ENCODE results near the gene THADA. TPM values are rescaled to one million over a fixed set of nuclear protein-coding genes. Genes with fewer than 3 reads are reported as not detected.

Gene THADA
- total RNA-seq, 4 donors from 2014 or later: 31.2 to 68.8 (median 54.9) TPM

DNA sequence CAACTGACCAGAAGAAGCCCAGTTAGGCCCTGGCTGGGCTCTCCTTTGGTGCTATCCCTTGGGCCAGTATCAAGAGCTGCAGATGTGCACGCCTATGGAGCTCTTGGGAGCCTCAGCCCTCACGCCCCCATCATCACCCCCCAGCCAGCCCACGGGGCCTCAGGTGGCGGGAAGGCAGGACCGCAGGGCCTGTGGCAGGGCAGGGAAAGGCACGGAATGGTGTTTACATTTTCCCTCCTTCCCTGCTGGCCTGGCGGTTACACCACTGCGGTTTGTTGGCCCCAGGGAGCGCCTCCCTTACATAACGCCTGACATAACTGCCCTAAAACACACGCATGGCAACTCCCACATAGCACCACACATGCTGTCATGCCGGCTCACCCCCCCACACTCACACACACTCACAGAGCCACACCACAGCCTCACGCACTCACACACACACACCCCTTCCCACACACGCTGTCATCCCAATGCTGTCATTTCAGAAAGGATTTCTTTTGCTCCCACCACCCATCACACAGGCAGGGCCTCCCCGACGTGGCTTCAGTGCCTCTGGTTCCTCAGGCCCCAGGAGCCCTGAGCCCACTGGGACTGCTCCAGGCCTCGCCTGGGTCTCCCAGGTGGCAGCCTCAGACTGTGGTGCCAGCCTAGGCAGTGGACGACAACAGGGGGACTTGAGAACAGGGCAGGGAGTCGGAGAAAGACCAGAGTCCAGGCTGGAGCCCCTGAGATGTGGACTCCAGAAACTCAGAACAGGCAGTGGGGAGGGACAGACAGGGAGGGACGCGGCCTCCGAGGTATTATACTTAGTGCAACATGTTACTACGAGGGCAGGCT lies 385.2 kb downstream of the THADA start:
- no peaks in the 10 kb centered on the region for H3K27me3 ChIP-seq
- intact Hi-C loops (cut with DNase I; ENCODE audit: low total_unique reads): no loop called here
- no peaks in the 10 kb centered on the region for H3K9me3 ChIP-seq
- no peaks in the 10 kb centered on the region for H3K36me3 ChIP-seq
- peak; percentile 81 to 85 for DNase-seq
- TF ChIP-seq POLR2A (IDR thresholded peaks at IDR 0.05): no peak
- TF ChIP-seq, protein P1, sequence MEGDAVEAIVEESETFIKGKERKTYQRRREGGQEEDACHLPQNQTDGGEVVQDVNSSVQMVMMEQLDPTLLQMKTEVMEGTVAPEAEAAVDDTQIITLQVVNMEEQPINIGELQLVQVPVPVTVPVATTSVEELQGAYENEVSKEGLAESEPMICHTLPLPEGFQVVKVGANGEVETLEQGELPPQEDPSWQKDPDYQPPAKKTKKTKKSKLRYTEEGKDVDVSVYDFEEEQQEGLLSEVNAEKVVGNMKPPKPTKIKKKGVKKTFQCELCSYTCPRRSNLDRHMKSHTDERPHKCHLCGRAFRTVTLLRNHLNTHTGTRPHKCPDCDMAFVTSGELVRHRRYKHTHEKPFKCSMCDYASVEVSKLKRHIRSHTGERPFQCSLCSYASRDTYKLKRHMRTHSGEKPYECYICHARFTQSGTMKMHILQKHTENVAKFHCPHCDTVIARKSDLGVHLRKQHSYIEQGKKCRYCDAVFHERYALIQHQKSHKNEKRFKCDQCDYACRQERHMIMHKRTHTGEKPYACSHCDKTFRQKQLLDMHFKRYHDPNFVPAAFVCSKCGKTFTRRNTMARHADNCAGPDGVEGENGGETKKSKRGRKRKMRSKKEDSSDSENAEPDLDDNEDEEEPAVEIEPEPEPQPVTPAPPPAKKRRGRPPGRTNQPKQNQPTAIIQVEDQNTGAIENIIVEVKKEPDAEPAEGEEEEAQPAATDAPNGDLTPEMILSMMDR (IDR thresholded peaks at IDR 0.05): no peak
- no peak overlapping the region for H3K4me3 ChIP-seq
- peak overlapping the region; percentile 62 to 77 for H3K27ac ChIP-seq
- H3K4me1 ChIP-seq: no peaks in the 10 kb centered on the region

DNA sequence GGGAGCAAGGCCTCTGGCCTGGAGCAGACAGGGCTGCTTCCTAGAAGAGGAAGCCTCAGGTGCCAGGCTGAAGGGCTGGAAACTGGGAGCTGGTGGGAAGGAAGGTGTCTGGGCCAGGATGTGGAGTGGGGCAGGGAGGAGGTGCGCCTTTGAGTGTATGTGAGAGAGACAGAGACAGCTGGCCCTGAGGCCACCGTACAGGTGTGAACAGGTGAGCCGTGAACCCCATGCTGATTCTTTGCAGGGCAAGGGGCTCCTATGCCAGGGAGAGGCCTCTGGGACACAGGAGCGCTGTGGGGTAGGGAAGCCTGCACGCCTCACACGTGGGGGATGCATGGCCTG lies 385.7 kb downstream of the THADA start:
- Histone ChIP-seq H3K36me3 (no peaks in the 10 kb centered on the region), H3K9me3 (no peaks in the 10 kb centered on the region), H3K4me3 (no peak overlapping the region), H3K27ac (peak overlapping the region; percentile 62 to 77), H3K27me3 (no peaks in the 10 kb centered on the region), H3K4me1 (no peaks in the 10 kb centered on the region)
- DNase-seq: no peak
- TF ChIP-seq, protein P1 (IDR thresholded peaks at IDR 0.05): no peak
- TF ChIP-seq POLR2A (IDR thresholded peaks at IDR 0.05): no peak
- intact Hi-C loops (cut with DNase I; ENCODE audit: low total_unique reads): no loop called here

DNA sequence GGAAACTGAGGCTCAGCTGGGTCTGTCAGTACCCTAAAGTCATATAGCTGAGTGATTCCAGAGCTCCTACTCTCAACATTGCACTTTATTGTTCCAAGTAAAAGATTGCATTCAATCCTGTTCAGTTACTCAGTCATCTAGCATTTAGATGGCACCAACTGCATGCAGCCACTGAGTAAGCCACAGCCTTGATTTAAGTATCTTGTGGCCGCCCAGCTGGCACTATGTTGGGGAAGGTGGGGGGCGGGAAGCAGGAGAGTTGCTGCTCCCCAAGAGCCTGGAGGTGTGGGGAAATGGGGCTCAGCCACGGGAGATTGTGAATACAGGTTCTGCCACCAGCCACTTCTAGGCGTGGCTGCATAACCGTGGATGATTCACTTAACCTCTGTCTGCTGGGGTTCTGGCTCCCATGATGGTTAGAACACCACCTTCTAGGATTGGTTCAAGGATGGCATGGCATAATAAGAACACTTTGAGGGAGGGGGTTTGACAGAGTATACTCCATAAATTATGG lies 386.6 kb downstream of the THADA start:
- H3K4me1 ChIP-seq: no peaks in the 10 kb centered on the region
- no peaks in the 10 kb centered on the region for H3K9me3 ChIP-seq
- no peak for DNase-seq
- no peak overlapping the region for H3K27ac ChIP-seq
- TF ChIP-seq, protein P1 (IDR thresholded peaks at IDR 0.05): no peak
- TF ChIP-seq POLR2A (IDR thresholded peaks at IDR 0.05): no peak
- H3K27me3 ChIP-seq: no peaks in the 10 kb centered on the region
- no peak overlapping the region for H3K4me3 ChIP-seq
- no peaks in the 10 kb centered on the region for H3K36me3 ChIP-seq
- intact Hi-C loops (cut with DNase I; ENCODE audit: low total_unique reads): no loop called here

DNA sequence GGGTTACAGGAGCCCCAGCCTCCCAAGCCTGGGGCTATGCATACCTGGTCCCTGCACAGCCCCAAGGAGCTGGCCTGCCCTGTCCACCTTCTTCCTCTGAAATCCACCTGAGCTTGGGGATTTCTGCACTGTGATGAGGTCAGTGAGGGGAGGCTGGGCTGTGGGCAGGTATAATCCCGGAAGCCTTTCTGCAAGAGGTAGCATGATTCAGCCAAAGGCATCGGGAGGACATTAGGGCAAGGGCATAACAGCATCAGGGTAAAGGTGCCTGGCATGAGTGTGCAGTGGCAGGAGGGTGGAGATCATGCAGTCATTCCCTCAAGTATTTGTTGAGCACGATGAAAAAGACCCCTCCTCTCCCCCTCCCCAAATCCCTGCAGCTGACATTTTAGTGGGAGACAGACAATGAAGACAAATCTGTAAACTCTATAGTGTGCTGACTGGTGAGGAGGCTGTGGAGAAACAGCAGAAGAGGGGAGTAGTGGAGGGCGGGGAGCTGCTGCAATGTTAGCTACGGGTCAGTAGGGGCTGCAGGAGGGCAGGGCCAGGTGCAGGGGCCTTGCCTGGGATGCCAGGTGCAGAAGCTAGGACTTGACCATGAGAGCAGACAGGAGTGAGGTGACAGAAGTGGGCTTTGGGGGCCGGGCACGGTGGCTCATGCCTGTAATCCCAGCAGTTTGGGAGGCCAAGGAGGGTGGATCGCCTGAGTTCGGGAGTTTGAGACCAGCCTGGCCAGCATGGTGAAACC lies 388.1 kb downstream of the THADA start:
- TF ChIP-seq POLR2A (IDR thresholded peaks at IDR 0.05): no peak
- TF ChIP-seq, protein P1 (IDR thresholded peaks at IDR 0.05): no peak
- Histone ChIP-seq H3K4me3 (no peak overlapping the region), H3K27ac (no peak overlapping the region), H3K9me3 (no peaks in the 10 kb centered on the region), H3K4me1 (no peaks in the 10 kb centered on the region), H3K36me3 (no peaks in the 10 kb centered on the region), H3K27me3 (no peaks in the 10 kb centered on the region)
- intact Hi-C loops (cut with DNase I; ENCODE audit: low total_unique reads): no loop called here
- DNase-seq: no peak

DNA sequence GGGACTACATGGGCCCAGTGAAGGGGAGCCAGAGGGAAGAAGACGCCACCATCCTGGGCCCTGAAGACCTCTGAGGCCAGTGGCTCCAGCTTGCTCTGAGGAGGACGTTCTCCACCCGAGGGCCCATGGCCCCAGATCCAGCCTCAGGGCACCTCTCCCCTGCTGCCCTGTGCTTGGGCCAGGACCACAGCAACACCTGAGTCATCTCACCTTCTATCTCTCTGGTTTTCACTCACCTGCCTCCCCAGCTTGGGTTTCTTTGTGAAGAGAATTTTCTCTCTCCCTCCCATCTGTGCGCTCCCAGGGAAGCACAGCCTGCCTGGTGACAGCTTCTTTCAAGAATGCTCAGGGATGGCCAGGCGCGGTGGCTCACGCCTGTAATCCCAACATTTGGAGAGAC lies 389.2 kb downstream of the THADA start:
- H3K27me3 ChIP-seq: no peaks in the 10 kb centered on the region
- TF ChIP-seq, protein P1 (IDR thresholded peaks at IDR 0.05): no peak
- no peak for TF ChIP-seq POLR2A (IDR thresholded peaks at IDR 0.05)
- H3K4me3 ChIP-seq: no peak overlapping the region
- H3K4me1 ChIP-seq: no peaks in the 10 kb centered on the region
- H3K27ac ChIP-seq: no peak overlapping the region
- no peak for DNase-seq
- H3K9me3 ChIP-seq: no peaks in the 10 kb centered on the region
- intact Hi-C loops (cut with DNase I; ENCODE audit: low total_unique reads): no loop called here
- H3K36me3 ChIP-seq: no peaks in the 10 kb centered on the region
